Spleen (tissue), 11 donors: ENCODE data around the gene PACS1. TPM values are rescaled to one million over a fixed set of nuclear protein-coding genes. Genes with fewer than 3 reads are reported as not detected.

Experiments
- DNase-seq: peaks from one replicate; pipeline ENCODE4 v3.0.0-alpha.2; 2020
- H3K27ac ChIP-seq, 8 donors: fragments of 200-600 bp; sonication (generic) in 7 of 8; 1 replicate in 4 of 8; 2 replicates in 4 of 8; pipeline versions ENCODE4 v1.5.0 to v1.8.0; 2016 to 2021; ENCODE audit warnings: inconsistent platforms in 4 of 8, mild to moderate bottlenecking in 4 of 8, moderate library complexity in 1 of 8
- H3K27me3 ChIP-seq, 7 donors: fragments of 200-600 bp; sonication (generic) in 6 of 7; replicated peaks in 1 of 7; 1 replicate in 4 of 7; 2 replicates in 3 of 7; pipeline versions ENCODE4 v1.5.0 to v1.8.0; 2016 to 2021; ENCODE audit warnings: inconsistent platforms in 3 of 7, mild to moderate bottlenecking in 1 of 7
- H3K36me3 ChIP-seq, 6 donors: fragments of 200-600 bp; sonication (generic) in 5 of 6; 1 replicate in 4 of 6; 2 replicates in 2 of 6; pipeline versions ENCODE4 v1.5.0 to v1.8.0; 2016 to 2021; ENCODE audit warnings: inconsistent platforms in 2 of 6
- H3K4me1 ChIP-seq, 6 donors: fragments of 200-600 bp; sonication (generic) in 5 of 6; 1 replicate in 3 of 6; 2 replicates in 3 of 6; pipeline versions ENCODE4 v1.5.0 to v1.8.0; 2016 to 2021; ENCODE audit warnings: inconsistent platforms in 3 of 6
- H3K4me3 ChIP-seq, 8 donors: fragments of 200-600 bp; sonication (generic) in 7 of 8; 1 replicate in 4 of 8; 2 replicates in 4 of 8; pipeline versions ENCODE4 v1.5.0 to v1.8.0; 2016 to 2021; ENCODE audit warnings: inconsistent platforms in 4 of 8, mild to moderate bottlenecking in 4 of 8, moderate library complexity in 2 of 8
- H3K9me3 ChIP-seq, 8 donors: fragments of 200-600 bp; sonication (generic) in 7 of 8; 1 replicate in 4 of 8; 2 replicates in 4 of 8; pipeline versions ENCODE4 v1.5.0 to v1.8.0; 2016 to 2021; ENCODE audit warnings: inconsistent platforms in 4 of 8
- POLR2A ChIP-seq, 3 donors: fragments of 450-650 bp; IDR thresholded peaks; one replicate each; pipeline ENCODE4 v1.5.1; 2017; ENCODE audit warnings: antibody characterized with exemption in 3 of 3, mild to moderate bottlenecking in 1 of 3
- POLR2AphosphoS5 ChIP-seq, 3 donors: sonication (generic); formaldehyde crosslinking; IDR thresholded peaks; one replicate each; pipeline ENCODE4 v1.5.1; 2017; ENCODE audit warnings: antibody characterized with exemption in 3 of 3
- WGBS, 5 donors: extraction: QIAGEN DNeasy Blood & Tissue Kit in 3 of 5; methylation state at CpG; one replicate each; pipeline versions ENCODE4 v1.1.5 to v1.1.7; 2013 to 2018; 5-methylcytosine and 5-hydroxymethylcytosine counted together
- intact Hi-C: fragments of 100-400 bp; cut with DNase I; formaldehyde crosslinking; loops from one replicate; pipeline ENCODE4 v1.15.0; 2023; ENCODE audit warnings: low total_unique reads
- polyA plus RNA-seq, 3 donors: library from polyadenylated mRNA; stranded (reverse); fragments of 200-250 nt; gene quantifications; one replicate each; pipeline ENCODE4 v1.2.1, GENCODE V29; 2013
- total RNA-seq, 7 donors: library from RNA; depleted of rRNA in 3 of 7; stranded (reverse); fragments of >200 nt in 3 of 7; fragmentation: NEBNext Ultra II Directional in 4 of 7; extraction: Animal tissue kit (Norgen Biotek cat#: 25700) in 4 of 7; gene quantifications; one replicate each; pipeline versions ENCODE4 v1.1.0 to v1.2.1, GENCODE V29; 2016 to 2021
- TF ChIP-seq, protein P1 (sequence below), 11 experiments: fragments of 200-600 bp in 7 of 11; fragments of 450-650 bp in 4 of 11; sonication (generic) in 4 of 11; IDR thresholded peaks in 8 of 11; conservative IDR thresholded peaks in 3 of 11; 1 replicate in 7 of 11; 2 replicates in 4 of 11; pipeline versions ENCODE4 v1.4.0 to v1.8.0; 2016 to 2021; ENCODE audit warnings: antibody characterized with exemption in 11 of 11, inconsistent platforms in 4 of 11, mild to moderate bottlenecking in 1 of 11
- donor health status: healthy with polysubstance abuse.
- donor health status: DM: no; HTN: no; CAD: no; lungs with moderate emphysema.
- donor health status: DM: no; HTN: no; CAD: no.
- donor health status: Bipolar disorder and iron deficiency.
- donor health status: healthy.
- donor health status: DM: no; HTN: no; CAD: no.
- donor health status: DM: yes; HTN: yes; CAD: no.

Gene PACS1
- total and polyA plus RNA-seq, 10 donors = 20.6 to 126 (median 98.8) TPM

DNA sequence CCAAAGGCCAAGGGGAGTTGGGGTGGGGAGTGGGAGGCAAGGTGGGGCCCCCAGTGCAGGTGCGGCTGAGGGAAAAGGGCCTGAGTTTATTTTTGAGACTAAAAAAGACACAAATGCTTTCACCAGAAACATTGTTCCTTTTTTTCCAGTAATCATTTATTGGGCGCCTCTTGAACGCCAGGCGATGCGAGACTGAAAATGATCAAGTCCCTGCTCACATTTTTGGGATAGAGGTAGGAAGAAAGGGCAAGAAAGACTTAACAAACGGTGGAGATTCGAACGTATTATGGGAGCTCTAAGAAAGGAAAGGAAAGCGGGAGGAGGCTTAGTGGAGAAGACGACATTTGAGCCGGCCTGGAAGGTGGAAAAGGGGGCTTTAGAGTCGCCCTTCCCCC lies 18.7 kb upstream of the PACS1 start:
- H3K27ac ChIP-seq = peak overlapping the region; percentile 72 to 93 (median 90)
- peak; percentile 71 for DNase-seq
- 28 to 34% (median 32%) methylated on average over 12 of the region's 12 CpGs for WGBS, 5 donors
- intact Hi-C loops = no loop called here
- peaks cover 20 to 62% (median 40%) of the 10 kb centered on the region in 6 donors for H3K4me1 ChIP-seq
- peaks cover 0 to 27% (median 10%) of the 10 kb centered on the region in 7 donors for H3K27me3 ChIP-seq
- H3K4me3 ChIP-seq = peak overlapping the region; percentile 92 to 100 (median 100)
- peaks cover 7 to 34% (median 27%) of the 10 kb centered on the region in 6 donors for H3K36me3 ChIP-seq
- TF ChIP-seq, protein P1, sequence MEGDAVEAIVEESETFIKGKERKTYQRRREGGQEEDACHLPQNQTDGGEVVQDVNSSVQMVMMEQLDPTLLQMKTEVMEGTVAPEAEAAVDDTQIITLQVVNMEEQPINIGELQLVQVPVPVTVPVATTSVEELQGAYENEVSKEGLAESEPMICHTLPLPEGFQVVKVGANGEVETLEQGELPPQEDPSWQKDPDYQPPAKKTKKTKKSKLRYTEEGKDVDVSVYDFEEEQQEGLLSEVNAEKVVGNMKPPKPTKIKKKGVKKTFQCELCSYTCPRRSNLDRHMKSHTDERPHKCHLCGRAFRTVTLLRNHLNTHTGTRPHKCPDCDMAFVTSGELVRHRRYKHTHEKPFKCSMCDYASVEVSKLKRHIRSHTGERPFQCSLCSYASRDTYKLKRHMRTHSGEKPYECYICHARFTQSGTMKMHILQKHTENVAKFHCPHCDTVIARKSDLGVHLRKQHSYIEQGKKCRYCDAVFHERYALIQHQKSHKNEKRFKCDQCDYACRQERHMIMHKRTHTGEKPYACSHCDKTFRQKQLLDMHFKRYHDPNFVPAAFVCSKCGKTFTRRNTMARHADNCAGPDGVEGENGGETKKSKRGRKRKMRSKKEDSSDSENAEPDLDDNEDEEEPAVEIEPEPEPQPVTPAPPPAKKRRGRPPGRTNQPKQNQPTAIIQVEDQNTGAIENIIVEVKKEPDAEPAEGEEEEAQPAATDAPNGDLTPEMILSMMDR (IDR thresholded peaks at IDR 0.05 in 8 of 11, conservative IDR thresholded peaks at IDR 0.05 in 3 of 11) = no peak
- TF ChIP-seq POLR2AphosphoS5 (IDR thresholded peaks at IDR 0.05) (no peak), POLR2A (IDR thresholded peaks at IDR 0.05) (no peak)
- H3K9me3 ChIP-seq = no peaks in the 10 kb centered on the region

DNA sequence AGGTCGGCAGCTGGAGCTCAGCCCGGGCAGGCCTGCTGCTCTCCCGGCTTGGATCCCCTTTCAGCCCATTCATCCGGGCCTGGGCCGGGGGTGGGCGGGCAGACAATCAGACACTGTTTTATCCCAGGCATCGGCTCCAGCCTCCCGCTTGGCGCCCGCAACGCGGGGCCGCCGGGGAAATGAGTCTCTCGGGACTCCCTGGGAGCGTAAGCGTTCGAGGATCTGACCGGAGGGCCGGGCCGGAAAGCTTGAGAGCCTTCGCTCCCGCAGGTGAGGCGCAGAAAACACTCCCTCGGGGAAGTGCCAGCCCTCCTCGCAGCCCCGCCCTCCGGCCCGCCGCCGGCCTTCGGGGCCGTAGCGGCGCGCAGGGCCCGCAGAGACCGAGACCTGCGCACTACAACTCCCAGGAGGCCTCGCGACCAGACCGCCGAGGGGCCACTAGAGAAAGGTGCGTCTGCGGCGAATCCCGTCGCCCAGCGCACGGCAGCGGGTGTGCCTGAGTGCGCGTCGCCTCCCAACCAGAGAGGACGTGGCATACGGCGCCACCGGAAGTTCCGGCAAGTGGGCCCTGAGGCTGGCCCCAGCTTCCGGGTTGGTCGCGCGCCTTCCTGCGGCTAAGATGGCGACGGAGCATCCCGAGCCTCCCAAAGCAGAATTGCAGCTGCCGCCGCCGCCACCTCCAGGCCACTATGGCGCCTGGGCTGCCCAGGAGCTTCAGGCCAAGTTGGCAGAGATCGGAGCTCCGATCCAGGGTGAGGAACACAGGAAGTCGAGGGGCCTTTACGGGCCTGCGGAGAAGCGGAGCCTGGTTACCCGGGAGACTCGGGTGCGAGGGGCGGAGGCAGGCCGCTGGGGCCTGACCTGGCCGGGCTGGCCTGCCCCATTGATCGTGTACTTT lies 18.1 kb upstream of the PACS1 start, which contains the start of gene SF3B2:
Gene SF3B2 (plus strand): TSS at position 599 of the 898 bp plus-strand sequence. CDS start 21 bp downstream, at position 620.
- Histone ChIP-seq H3K4me1 (peaks cover 20 to 62% (median 40%) of the 10 kb centered on the region in 6 donors), H3K4me3 (peak within 1 kb of the TSS; percentile 92 to 100 (median 100)), H3K27ac (peak within 1 kb of the TSS; percentile 72 to 93 (median 90)), H3K36me3 (peaks cover 11 to 41% (median 33%) of the 10 kb centered on the region in 6 donors), H3K9me3 (no peaks in the 10 kb centered on the region), H3K27me3 (peaks cover 0 to 26% (median 10%) of the 10 kb centered on the region in 7 donors)
- TF ChIP-seq, protein P1 (IDR thresholded peaks at IDR 0.05 in 8 of 11, conservative IDR thresholded peaks at IDR 0.05 in 3 of 11) = peak in 4 of 11 experiments; percentile 1 to 52 (median 41)
- TF ChIP-seq POLR2AphosphoS5 (IDR thresholded peaks at IDR 0.05) = peak; percentile 95 to 99 (median 95)
- peak; percentile 9 to 45 (median 44) for TF ChIP-seq POLR2A (IDR thresholded peaks at IDR 0.05)
- peak; percentile 100 for DNase-seq
- WGBS, 5 donors = 0 to 1% (median 0%) methylated on average over 31 to 84 of the region's 84 CpGs
- intact Hi-C loops = no loop called here

DNA sequence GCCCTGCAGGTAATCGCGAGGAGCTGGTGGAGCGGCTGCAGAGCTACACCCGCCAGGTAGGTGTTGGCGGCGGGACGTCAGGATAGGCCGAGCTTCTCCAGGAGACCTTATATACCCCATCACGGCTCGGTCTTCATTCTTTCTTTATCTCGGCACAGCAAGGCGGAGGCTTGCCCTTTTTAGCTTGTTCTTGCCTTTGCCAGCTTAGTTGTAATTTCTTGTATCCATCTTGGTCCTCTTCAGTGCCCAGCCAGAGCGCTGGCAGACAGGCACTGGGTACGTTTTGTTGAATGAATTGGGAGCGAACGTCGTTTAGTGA lies 17.4 kb upstream of the PACS1 start:
- H3K4me3 ChIP-seq = peak overlapping the region; percentile 92 to 100 (median 100)
- peaks cover 11 to 47% (median 39%) of the 10 kb centered on the region in 6 donors for H3K36me3 ChIP-seq
- H3K27me3 ChIP-seq = peaks cover 0 to 20% (median 10%) of the 10 kb centered on the region in 7 donors
- H3K9me3 ChIP-seq = no peaks in the 10 kb centered on the region
- no peak for DNase-seq
- peak overlapping the region; percentile 72 to 93 (median 90) for H3K27ac ChIP-seq
- 1 to 3% (median 2%) methylated on average over 15 to 17 of the region's 17 CpGs for WGBS, 5 donors
- intact Hi-C loops = no loop called here
- peaks cover 20 to 62% (median 40%) of the 10 kb centered on the region in 6 donors for H3K4me1 ChIP-seq
- TF ChIP-seq, protein P1 (IDR thresholded peaks at IDR 0.05 in 8 of 11, conservative IDR thresholded peaks at IDR 0.05 in 3 of 11) = no peak
- no peak for TF ChIP-seq POLR2AphosphoS5 (IDR thresholded peaks at IDR 0.05)
- TF ChIP-seq POLR2A (IDR thresholded peaks at IDR 0.05) = no peak

DNA sequence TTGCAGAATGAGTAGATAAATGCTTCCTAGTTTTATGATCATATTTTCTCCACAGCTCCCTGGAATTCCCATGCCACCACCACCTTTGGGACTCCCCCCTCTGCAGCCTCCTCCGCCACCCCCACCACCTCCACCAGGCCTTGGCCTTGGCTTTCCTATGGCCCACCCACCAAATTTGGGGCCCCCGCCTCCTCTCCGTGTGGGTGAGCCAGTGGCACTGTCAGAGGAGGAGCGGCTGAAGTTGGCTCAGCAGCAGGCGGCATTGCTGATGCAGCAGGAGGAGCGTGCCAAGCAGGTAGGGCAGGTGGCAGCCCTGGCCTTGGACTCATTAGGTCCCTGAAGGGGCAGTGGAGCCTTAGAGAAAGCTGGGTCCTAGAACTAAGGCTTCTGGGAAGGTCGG lies 15.1 kb upstream of the PACS1 start:
- no peak overlapping the region for H3K4me3 ChIP-seq
- TF ChIP-seq, protein P1 (IDR thresholded peaks at IDR 0.05 in 8 of 11, conservative IDR thresholded peaks at IDR 0.05 in 3 of 11) = no peak
- TF ChIP-seq POLR2A (IDR thresholded peaks at IDR 0.05) = no peak
- no peak for TF ChIP-seq POLR2AphosphoS5 (IDR thresholded peaks at IDR 0.05)
- 95 to 99% (median 96%) methylated on average over 6 to 7 of the region's 7 CpGs for WGBS, 5 donors
- peak; percentile 75 for DNase-seq
- H3K27me3 ChIP-seq = no peaks in the 10 kb centered on the region
- intact Hi-C loops = no loop called here
- H3K36me3 ChIP-seq = peaks cover 19 to 71% (median 63%) of the 10 kb centered on the region in 6 donors
- H3K27ac ChIP-seq = no peak overlapping the region
- H3K4me1 ChIP-seq = peaks cover 20 to 52% (median 34%) of the 10 kb centered on the region in 6 donors
- no peaks in the 10 kb centered on the region for H3K9me3 ChIP-seq
